Measurements from ENCODE around the gene HSPA1B.
A peak's percentile ranks its signal among the peaks of the same experiment; 100 is the strongest.
"Not testable (repeated sequence)": the region's sequence is repeated elsewhere in the genome, so short reads cannot be mapped to it uniquely, and the experiment has no call there.

Gene HSPA1B

DNA sequence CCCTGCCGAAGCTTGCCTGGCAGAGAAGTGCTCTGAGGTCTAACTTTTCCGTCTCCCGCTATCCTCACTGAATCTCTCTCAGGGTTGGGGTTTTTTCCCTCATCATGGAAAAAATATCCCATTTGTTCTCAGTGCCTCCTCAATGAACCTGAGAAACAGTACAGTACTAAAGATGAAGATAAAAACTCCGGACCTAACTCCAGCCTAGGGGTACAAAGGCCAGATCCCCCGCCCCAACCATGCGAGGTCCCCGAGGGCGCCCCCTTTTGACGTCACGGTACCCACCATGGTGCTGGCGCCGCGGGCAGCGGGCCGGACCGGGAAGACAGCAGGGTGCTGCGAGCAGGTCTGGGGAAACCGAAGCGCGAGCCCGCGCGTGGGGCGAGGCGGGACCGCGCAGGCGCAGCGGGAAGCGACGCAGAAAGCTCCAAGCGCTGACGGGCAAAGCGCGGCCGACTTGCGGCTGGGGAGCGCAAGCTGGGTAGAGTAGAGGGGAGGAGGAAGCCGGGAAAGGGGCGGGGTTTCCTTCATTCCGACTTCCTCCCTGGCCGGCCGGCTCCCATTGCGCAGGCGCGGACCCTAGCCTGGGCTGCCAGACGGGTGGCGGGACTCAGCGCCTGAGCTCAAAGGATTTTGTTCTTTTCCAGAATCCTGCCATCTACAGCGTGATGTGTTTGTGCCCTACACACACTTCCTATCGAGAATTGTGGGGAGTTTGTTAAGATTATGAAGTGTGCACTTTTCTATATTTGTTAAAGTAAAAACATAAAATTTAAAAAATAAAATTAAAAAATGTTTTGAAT, 20.9 kb upstream of the HSPA1B start, which contains the start of gene LSM2:
LSM2 (minus strand) TSS at position 497 of the 803 bp plus-strand sequence; CDS start at position 288, 209 bp downstream.
- TF ChIP-seq ZFX (IDR thresholded peaks at IDR 0.05; ENCODE audit: borderline replicate concordance): no peak
- TF ChIP-seq, protein P1, sequence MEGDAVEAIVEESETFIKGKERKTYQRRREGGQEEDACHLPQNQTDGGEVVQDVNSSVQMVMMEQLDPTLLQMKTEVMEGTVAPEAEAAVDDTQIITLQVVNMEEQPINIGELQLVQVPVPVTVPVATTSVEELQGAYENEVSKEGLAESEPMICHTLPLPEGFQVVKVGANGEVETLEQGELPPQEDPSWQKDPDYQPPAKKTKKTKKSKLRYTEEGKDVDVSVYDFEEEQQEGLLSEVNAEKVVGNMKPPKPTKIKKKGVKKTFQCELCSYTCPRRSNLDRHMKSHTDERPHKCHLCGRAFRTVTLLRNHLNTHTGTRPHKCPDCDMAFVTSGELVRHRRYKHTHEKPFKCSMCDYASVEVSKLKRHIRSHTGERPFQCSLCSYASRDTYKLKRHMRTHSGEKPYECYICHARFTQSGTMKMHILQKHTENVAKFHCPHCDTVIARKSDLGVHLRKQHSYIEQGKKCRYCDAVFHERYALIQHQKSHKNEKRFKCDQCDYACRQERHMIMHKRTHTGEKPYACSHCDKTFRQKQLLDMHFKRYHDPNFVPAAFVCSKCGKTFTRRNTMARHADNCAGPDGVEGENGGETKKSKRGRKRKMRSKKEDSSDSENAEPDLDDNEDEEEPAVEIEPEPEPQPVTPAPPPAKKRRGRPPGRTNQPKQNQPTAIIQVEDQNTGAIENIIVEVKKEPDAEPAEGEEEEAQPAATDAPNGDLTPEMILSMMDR (IDR thresholded peaks at IDR 0.05): peak; percentile 12; the same call in 1 of the 2 replicates
- H3K27ac ChIP-seq: peak within 1 kb of the TSS; percentile 81

DNA sequence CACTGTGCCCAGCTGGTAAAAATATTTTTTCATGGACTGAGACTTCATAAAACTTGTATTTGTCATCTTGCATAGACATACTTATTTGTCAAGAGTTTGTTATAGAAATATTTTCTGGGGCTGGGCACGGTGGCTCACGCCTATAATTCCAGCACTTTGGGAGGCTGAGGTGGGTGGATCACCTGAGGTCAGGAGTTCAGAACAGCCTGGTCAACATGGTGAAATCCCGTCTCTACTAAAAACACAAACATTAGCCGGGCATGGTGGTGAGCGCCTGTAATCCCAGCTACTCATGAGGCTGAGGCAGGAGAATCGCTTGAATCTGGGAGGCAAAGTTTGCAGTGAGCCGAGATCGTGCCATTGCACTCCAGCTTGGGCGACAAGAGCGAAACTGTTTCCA, 18.9 kb upstream of the HSPA1B start:
- not testable (repeated sequence) for H3K27ac ChIP-seq

DNA sequence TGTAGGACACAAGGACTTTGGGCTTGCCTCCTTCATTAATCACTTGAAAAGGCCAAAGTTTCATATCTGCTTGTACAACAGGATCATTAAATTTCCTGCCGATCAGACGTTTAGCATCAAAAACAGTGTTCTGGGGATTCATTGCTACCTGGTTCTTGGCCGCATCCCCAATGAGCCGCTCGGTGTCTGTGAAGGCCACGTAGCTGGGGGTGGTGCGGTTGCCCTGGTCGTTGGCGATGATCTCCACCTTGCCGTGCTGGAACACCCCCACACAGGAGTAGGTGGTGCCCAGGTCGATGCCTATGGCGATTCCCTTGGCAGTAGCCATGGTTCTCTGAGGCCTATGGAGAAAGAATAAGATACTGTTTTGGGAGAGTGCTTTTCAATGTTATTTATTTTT, 15.9 kb upstream of the HSPA1B start:
- no peak for TF ChIP-seq ZFX (IDR thresholded peaks at IDR 0.05; ENCODE audit: borderline replicate concordance)
- TF ChIP-seq, protein P1 (IDR thresholded peaks at IDR 0.05): no peak
- no peak overlapping the region for H3K27ac ChIP-seq

DNA sequence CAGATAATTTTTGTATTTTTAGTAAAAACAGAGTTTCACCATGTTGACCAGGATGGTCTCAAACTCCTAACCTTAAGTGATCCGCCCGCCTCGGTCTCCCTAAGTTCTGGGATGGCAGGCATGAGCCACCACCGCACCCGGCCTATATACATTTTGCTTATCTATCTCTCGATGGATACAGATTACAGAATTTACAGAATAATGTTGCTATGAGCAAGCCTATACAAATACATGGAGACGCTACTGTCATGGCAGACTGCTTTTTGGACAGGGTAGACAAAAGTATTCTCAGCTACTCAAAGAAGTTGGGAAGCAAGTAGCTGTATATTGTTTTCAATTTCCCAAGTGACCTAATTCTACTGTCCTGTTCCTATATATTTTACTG, 14.1 kb upstream of the HSPA1B start:
- H3K27ac ChIP-seq: peak overlapping the region; percentile 98
- TF ChIP-seq, protein P1 (IDR thresholded peaks at IDR 0.05): no peak
- no peak for TF ChIP-seq ZFX (IDR thresholded peaks at IDR 0.05; ENCODE audit: borderline replicate concordance)

DNA sequence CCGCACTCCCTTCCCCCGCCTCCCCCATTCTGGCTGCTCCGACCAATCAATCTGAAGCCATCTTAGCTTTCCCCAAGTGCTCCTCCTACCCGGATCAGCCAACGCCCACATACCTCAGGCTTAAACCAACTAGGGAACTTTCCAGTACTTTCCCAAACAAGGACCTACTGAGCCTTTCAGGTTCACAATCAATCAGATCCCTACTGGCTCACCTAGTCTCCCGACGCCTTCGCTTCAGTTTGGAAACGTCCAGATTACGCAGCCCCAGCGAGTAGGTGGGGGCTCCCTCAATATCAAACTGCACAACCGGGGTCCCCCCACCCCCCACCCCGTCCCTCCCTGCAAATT, 12.9 kb upstream of the HSPA1B start:
- TF ChIP-seq, protein P1 (IDR thresholded peaks at IDR 0.05): no peak
- no peak for TF ChIP-seq ZFX (IDR thresholded peaks at IDR 0.05; ENCODE audit: borderline replicate concordance)
- H3K27ac ChIP-seq: peak overlapping the region; percentile 98

DNA sequence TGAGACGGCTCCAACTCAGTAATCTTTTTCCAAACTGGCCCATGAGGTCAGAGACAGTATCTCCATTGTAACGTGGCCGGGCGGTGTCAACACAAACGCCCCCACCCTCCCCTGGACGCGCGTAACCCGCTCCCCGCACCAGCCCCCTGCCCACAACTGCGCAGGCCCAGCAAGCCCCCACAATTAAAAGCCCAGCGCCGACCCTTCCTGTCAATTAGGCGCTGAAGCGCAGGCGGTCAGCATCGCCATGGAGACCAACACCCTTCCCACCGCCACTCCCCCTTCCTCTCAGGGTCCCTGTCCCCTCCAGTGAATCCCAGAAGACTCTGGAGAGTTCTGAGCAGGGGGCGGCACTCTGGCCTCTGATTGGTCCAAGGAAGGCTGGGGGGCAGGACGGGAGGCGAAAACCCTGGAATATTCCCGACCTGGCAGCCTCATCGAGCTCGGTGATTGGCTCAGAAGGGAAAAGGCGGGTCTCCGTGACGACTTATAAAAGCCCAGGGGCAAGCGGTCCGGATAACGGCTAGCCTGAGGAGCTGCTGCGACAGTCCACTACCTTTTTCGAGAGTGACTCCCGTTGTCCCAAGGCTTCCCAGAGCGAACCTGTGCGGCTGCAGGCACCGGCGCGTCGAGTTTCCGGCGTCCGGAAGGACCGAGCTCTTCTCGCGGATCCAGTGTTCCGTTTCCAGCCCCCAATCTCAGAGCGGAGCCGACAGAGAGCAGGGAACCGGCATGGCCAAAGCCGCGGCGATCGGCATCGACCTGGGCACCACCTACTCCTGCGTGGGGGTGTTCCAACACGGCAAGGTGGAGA, 12.3 kb upstream of the HSPA1B start, which contains the start of the genes HSPA1A and HSPA1L:
HSPA1A (plus strand) TSS at position 519 of the 814 bp plus-strand sequence; CDS start at position 733, 214 bp downstream.
HSPA1L (minus strand) TSS at position 259 of the 814 bp plus-strand sequence. CDS start 3,311 bp downstream, outside the sequence.
- peak within 1 kb of the TSS; percentile 98 for H3K27ac ChIP-seq
- TF ChIP-seq ZFX (IDR thresholded peaks at IDR 0.05; ENCODE audit: borderline replicate concordance): no peak
- TF ChIP-seq, protein P1 (IDR thresholded peaks at IDR 0.05): no peak

DNA sequence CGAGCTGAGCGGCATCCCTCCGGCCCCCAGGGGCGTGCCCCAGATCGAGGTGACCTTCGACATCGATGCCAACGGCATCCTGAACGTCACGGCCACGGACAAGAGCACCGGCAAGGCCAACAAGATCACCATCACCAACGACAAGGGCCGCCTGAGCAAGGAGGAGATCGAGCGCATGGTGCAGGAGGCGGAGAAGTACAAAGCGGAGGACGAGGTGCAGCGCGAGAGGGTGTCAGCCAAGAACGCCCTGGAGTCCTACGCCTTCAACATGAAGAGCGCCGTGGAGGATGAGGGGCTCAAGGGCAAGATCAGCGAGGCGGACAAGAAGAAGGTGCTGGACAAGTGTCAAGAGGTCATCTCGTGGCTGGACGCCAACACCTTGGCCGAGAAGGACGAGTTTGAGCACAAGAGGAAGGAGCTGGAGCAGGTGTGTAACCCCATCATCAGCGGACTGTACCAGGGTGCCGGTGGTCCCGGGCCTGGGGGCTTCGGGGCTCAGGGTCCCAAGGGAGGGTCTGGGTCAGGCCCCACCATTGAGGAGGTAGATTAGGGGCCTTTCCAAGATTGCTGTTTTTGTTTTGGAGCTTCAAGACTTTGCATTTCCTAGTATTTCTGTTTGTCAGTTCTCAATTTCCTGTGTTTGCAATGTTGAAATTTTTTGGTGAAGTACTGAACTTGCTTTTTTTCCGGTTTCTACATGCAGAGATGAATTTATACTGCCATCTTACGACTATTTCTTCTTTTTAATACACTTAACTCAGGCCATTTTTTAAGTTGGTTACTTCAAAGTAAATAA, 10.2 kb upstream of the HSPA1B start:
- H3K27ac ChIP-seq: not testable (repeated sequence)

DNA sequence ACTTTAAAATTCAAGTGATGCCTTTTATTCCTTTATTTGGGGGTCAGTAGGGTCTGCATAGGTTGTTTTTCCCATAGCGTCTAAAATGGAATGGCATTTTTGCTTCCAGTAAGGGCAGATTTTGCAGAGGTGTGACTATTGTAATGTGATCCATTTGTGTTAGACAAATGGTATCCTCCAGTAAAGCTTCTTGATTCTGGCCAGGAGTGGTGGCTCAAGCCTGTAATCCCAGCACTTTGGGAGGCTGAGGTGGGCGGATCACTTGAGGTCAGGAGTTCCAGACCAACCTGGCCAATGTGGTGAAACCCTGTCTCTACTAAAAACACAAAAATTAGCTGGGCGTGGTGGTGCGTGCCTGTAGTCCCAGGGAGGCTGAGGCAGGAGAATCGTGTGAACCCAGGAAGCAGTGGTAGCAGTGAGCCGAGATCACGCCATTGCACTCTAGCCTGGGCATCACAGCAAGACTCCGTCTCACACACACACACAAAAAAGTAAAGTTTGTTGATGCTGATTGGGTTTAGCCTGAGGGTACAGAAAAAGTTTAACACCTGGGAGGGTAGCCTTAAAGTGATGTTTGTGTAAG, 9.5 kb upstream of the HSPA1B start:
- H3K27ac ChIP-seq: not testable (repeated sequence)

Data from 22Rv1 (cell line).